Vagina (tissue), 2 donors: Measurements from ENCODE around the gene PAPLN.

Source experiments
- POLR2A ChIP-seq, 2 donors: fragments of 450-650 bp; IDR thresholded peaks; one replicate each; pipeline ENCODE4 v1.6.1; 2017; ENCODE audit warnings: antibody characterized with exemption in 2 of 2, mild to moderate bottlenecking in 2 of 2, moderate library complexity in 2 of 2
- TF ChIP-seq, protein P1 (sequence below), 3 experiments: fragments of 450-650 bp in 2 of 3; fragments of 200-600 bp in 1 of 3; sonication (generic) in 1 of 3; IDR thresholded peaks; one replicate each; pipeline ENCODE4 v1.5.1; 2017 to 2019; ENCODE audit warnings: antibody characterized with exemption in 3 of 3, mild to moderate bottlenecking in 2 of 3, moderate library complexity in 2 of 3

DNA sequence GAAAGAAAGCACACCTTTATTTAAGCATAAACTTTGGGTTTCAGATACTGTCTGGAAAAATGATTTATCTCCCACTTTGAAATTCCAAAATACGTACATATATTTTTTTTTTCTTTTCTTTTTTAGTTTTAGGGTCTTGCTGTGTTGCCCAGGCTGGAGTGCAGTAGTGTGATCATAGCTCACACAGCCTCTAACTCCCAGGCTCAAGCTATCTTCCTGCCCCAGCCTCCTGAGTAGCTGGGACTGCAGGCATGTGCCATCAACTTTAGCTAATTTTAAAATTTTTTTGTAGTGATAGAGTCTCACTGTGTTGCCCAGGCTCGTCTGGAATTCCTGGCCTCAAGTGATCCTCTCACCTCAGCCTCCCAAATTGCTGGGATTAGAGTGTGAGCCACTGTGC is 45.9 kb upstream of the PAPLN start:
- TF ChIP-seq, protein P1, sequence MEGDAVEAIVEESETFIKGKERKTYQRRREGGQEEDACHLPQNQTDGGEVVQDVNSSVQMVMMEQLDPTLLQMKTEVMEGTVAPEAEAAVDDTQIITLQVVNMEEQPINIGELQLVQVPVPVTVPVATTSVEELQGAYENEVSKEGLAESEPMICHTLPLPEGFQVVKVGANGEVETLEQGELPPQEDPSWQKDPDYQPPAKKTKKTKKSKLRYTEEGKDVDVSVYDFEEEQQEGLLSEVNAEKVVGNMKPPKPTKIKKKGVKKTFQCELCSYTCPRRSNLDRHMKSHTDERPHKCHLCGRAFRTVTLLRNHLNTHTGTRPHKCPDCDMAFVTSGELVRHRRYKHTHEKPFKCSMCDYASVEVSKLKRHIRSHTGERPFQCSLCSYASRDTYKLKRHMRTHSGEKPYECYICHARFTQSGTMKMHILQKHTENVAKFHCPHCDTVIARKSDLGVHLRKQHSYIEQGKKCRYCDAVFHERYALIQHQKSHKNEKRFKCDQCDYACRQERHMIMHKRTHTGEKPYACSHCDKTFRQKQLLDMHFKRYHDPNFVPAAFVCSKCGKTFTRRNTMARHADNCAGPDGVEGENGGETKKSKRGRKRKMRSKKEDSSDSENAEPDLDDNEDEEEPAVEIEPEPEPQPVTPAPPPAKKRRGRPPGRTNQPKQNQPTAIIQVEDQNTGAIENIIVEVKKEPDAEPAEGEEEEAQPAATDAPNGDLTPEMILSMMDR (IDR thresholded peaks at IDR 0.05) = no peak
- no peak for TF ChIP-seq POLR2A (IDR thresholded peaks at IDR 0.05)
